Subcutaneous abdominal adipose tissue (tissue), 5 donors: ENCODE results near the gene STRBP.

Source experiments
- H3K27ac ChIP-seq: one replicate; pipeline ENCODE4 v1.7.0; 2013; ENCODE audit warnings: low read depth, mild to moderate bottlenecking, inconsistent platforms, low read length, moderate library complexity
- H3K27me3 ChIP-seq, 5 donors: one replicate each; pipeline ENCODE4 v1.7.0; 2013; ENCODE audit warnings: low read length in 5 of 5, inconsistent platforms in 1 of 5; ENCODE audit not compliant: control insufficient read depth in 5 of 5, insufficient read depth in 4 of 5
- H3K36me3 ChIP-seq, 5 donors: one replicate each; pipeline ENCODE4 v1.7.0; 2013; ENCODE audit warnings: low read length in 5 of 5; ENCODE audit not compliant: control insufficient read depth in 5 of 5, insufficient read depth in 5 of 5
- H3K4me1 ChIP-seq, 5 donors: one replicate each; pipeline ENCODE4 v1.7.0; 2013; ENCODE audit warnings: low read length in 5 of 5, mild to moderate bottlenecking in 3 of 5, moderate library complexity in 1 of 5; ENCODE audit not compliant: control insufficient read depth in 5 of 5, insufficient read depth in 5 of 5
- H3K4me3 ChIP-seq, 5 donors: one replicate each; pipeline ENCODE4 v1.7.0; 2013; ENCODE audit warnings: low read length in 5 of 5, low read depth in 1 of 5
- H3K9ac ChIP-seq, 5 donors: one replicate each; pipeline ENCODE4 v1.7.0; 2013; ENCODE audit warnings: low read length in 5 of 5, mild to moderate bottlenecking in 4 of 5, moderate library complexity in 3 of 5
- H3K9me3 ChIP-seq, 5 donors: one replicate each; pipeline ENCODE4 v1.7.0; 2013; ENCODE audit warnings: low read length in 5 of 5; ENCODE audit not compliant: control insufficient read depth in 5 of 5
- donor health status: healthy.
- donor health status: healthy.
- donor health status: healthy.
- donor health status: healthy.
- donor health status: healthy.

STRBP gene

DNA sequence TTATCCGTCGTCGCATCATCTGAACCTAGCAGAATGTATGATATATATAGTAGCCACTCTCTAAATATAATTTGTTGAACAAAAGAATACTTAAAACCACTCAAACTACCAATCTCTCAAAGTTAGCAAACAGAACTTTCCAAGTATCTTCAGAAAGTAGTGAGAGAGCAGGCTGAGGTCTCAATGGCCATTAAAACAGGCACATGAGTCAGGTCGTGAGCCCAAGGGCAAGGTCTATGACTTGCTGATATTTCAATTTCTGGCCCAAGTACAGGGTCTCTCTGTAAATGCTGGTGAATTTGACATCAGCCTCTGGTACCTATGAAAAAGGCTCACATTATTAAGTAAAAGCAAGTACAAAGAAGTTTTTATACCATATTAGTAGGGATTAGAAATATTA, 139.8 kb downstream of the STRBP start:
- H3K9me3 ChIP-seq: no peaks in the 10 kb centered on the region
- H3K36me3 ChIP-seq: peaks cover 4 to 13% (median 9%) of the 10 kb centered on the region in 5 donors
- H3K9ac ChIP-seq: no peak overlapping the region
- no peak overlapping the region for H3K27ac ChIP-seq
- no peaks in the 10 kb centered on the region for H3K27me3 ChIP-seq
- peaks cover 0 to 4% (median 0%) of the 10 kb centered on the region in 5 donors for H3K4me1 ChIP-seq
- no peak overlapping the region for H3K4me3 ChIP-seq

GRCh38 chr9:123127512-123128075, 140.8 kb downstream of the STRBP start:
- H3K27ac ChIP-seq: no peak overlapping the region

GRCh38 chr9:123121457-123121856, 146.9 kb downstream of the STRBP start:
- H3K9ac ChIP-seq: no peak overlapping the region
- H3K4me3 ChIP-seq: no peak overlapping the region
- no peaks in the 10 kb centered on the region for H3K27me3 ChIP-seq
- no peaks in the 10 kb centered on the region for H3K36me3 ChIP-seq
- no peaks in the 10 kb centered on the region for H3K9me3 ChIP-seq
- no peak overlapping the region for H3K27ac ChIP-seq
- H3K4me1 ChIP-seq: peaks cover 0 to 12% (median 9%) of the 10 kb centered on the region in 5 donors

More at GRCh38 chr9:123127512-123128075, 140.8 kb downstream of the STRBP start:
- H3K9me3 ChIP-seq: no peaks in the 10 kb centered on the region
- no peak overlapping the region for H3K9ac ChIP-seq
- peaks cover 0 to 4% (median 0%) of the 10 kb centered on the region in 5 donors for H3K4me1 ChIP-seq
- H3K36me3 ChIP-seq: peaks cover 3 to 13% (median 7%) of the 10 kb centered on the region in 5 donors
- H3K4me3 ChIP-seq: no peak overlapping the region
- no peaks in the 10 kb centered on the region for H3K27me3 ChIP-seq

DNA sequence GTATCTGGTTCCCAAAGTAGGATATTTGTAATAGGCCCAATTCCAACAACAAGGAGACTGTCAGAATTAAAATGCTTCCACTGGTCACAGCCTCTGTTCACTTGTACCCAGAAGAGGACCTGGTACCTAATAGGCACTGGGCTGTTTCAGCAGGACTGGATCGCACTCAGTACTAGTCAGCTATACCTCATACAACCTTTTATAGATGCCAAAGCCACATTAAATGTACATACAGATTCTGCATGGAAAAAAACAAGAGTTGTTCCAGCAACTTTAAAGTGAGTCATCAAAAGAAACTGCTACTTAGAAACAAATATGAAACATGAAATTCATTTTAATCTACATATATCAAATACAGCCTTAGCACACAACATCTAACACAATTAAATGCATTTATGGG, 147.4 kb downstream of the STRBP start:
- Histone ChIP-seq H3K27ac (no peak overlapping the region), H3K4me1 (peaks cover 0 to 12% (median 9%) of the 10 kb centered on the region in 5 donors), H3K9me3 (no peaks in the 10 kb centered on the region), H3K9ac (no peak overlapping the region), H3K36me3 (no peaks in the 10 kb centered on the region), H3K4me3 (no peak overlapping the region), H3K27me3 (no peaks in the 10 kb centered on the region)

- no peak overlapping the region for H3K4me3 ChIP-seq
- H3K27ac ChIP-seq: no peak overlapping the region
- H3K9ac ChIP-seq: no peak overlapping the region
- H3K9me3 ChIP-seq: no peaks in the 10 kb centered on the region
- H3K27me3 ChIP-seq: no peaks in the 10 kb centered on the region
- peaks cover 0 to 14% (median 12%) of the 10 kb centered on the region in 5 donors for H3K4me1 ChIP-seq
- peaks cover 0 to 2% (median 0%) of the 10 kb centered on the region in 5 donors for H3K36me3 ChIP-seq
Measured at GRCh38 chr9:123120131-123120530, 148.3 kb downstream of the STRBP start.

DNA sequence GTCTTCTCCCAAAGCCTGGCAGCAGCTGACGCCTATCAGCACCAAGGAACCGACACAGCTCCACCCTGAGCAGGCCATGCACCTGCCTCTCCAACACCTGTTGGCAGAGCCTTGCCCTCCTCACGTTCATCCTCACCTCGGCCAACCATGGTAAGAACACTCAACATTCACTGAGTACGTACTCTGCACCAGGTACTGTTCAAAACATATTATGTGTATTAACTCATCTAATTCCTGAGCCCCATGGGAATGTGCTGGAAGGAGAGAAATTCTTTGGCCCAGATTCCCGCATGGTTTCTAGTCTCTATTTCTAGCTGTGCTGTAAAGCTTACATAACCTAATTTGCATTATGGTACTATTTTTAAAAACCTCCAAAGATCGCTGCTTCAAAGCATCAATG, 148.8 kb downstream of the STRBP start:
- Histone ChIP-seq H3K9ac (no peak overlapping the region), H3K36me3 (peaks cover 0 to 2% (median 0%) of the 10 kb centered on the region in 5 donors), H3K9me3 (no peaks in the 10 kb centered on the region), H3K4me3 (peak overlapping the region in 1 of 5 donors; percentile 31), H3K4me1 (peaks cover 0 to 14% (median 12%) of the 10 kb centered on the region in 5 donors), H3K27ac (no peak overlapping the region), H3K27me3 (no peaks in the 10 kb centered on the region)

- peaks cover 0 to 2% (median 0%) of the 10 kb centered on the region in 5 donors for H3K36me3 ChIP-seq
- peaks cover 0 to 27% (median 12%) of the 10 kb centered on the region in 5 donors for H3K4me1 ChIP-seq
- no peak overlapping the region for H3K4me3 ChIP-seq
Measured at GRCh38 chr9:123116036-123116435, 152.3 kb downstream of the STRBP start.

DNA sequence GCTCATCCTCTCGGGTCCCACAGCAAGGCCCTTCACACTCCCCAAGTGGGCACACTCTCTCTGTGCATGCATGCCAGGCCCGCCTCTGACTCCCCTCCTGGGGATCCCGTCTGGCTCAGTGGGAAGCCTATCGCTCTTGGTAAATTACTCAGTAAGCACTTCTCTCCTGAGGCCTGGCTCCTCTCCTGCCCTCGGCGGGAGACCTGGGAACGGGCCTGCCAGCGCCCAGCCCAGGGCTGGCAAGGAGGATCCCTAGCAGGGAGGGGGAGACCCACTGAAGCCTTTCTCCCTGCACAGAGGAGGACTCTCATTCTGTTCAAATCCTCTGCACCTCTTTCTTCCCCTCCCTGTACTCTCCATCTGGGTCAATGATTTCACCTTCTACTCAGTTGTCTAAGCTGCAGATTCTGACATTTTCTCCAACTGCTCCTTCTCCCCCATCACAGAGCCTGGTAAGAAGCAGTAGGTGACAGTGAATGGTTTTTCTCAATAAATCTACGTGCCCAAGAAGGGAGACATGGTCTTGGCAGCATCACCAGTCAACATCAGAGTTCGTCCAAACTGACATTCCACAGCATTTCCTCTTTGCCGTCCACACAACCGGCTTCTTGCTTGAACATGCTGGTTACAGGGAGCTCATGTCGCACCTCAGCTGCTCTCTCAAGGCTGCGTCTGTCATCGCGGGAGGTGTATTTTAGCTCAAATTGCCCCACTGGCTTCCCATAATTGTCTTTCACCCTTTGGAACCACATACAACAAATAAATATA, 153.1 kb downstream of the STRBP start:
- H3K27me3 ChIP-seq: no peaks in the 10 kb centered on the region
- no peak overlapping the region for H3K9ac ChIP-seq
- H3K9me3 ChIP-seq: no peaks in the 10 kb centered on the region
- H3K36me3 ChIP-seq: peaks cover 0 to 6% (median 0%) of the 10 kb centered on the region in 5 donors
- H3K27ac ChIP-seq: no peak overlapping the region
- peaks cover 0 to 27% (median 10%) of the 10 kb centered on the region in 5 donors for H3K4me1 ChIP-seq
- no peak overlapping the region for H3K4me3 ChIP-seq

More at GRCh38 chr9:123116036-123116435, 152.3 kb downstream of the STRBP start:
- H3K27ac ChIP-seq: no peak overlapping the region
- H3K27me3 ChIP-seq: no peaks in the 10 kb centered on the region
- no peaks in the 10 kb centered on the region for H3K9me3 ChIP-seq
- no peak overlapping the region for H3K9ac ChIP-seq

GRCh38 chr9:123113185-123113584, 155.2 kb downstream of the STRBP start:
- H3K27ac ChIP-seq: no peak overlapping the region
- no peak overlapping the region for H3K9ac ChIP-seq
- H3K36me3 ChIP-seq: peaks cover 0 to 25% (median 20%) of the 10 kb centered on the region in 5 donors

More at GRCh38 chr9:123113185-123113584, 155.2 kb downstream of the STRBP start:
- Histone ChIP-seq H3K4me3 (no peak overlapping the region), H3K9me3 (no peaks in the 10 kb centered on the region), H3K4me1 (peaks cover 0 to 18% (median 6%) of the 10 kb centered on the region in 5 donors), H3K27me3 (no peaks in the 10 kb centered on the region)
